Mammary epithelial cell (primary cell): ENCODE measurements around the gene GNE.

ENCODE experiments used
- EZH2 ChIP-seq: IDR thresholded peaks from 2 replicates; pipeline ENCODE4 v1.6.1; 2012; ENCODE audit warnings: low read length, inconsistent platforms, borderline replicate concordance
- TF ChIP-seq, protein P1 (sequence below), 2 donors: IDR thresholded peaks in 1 of 2; conservative IDR thresholded peaks in 1 of 2; 2 replicates each; pipeline ENCODE4 v1.5.1; 2011 to 2012; ENCODE audit warnings: inconsistent platforms in 2 of 2, low read length in 2 of 2, mild to moderate bottlenecking in 2 of 2, control low read depth in 1 of 2, low read depth in 1 of 2; ENCODE audit not compliant: insufficient read depth in 1 of 2; ENCODE audit errors: extremely low read depth in 1 of 2

- TF ChIP-seq, protein P1, sequence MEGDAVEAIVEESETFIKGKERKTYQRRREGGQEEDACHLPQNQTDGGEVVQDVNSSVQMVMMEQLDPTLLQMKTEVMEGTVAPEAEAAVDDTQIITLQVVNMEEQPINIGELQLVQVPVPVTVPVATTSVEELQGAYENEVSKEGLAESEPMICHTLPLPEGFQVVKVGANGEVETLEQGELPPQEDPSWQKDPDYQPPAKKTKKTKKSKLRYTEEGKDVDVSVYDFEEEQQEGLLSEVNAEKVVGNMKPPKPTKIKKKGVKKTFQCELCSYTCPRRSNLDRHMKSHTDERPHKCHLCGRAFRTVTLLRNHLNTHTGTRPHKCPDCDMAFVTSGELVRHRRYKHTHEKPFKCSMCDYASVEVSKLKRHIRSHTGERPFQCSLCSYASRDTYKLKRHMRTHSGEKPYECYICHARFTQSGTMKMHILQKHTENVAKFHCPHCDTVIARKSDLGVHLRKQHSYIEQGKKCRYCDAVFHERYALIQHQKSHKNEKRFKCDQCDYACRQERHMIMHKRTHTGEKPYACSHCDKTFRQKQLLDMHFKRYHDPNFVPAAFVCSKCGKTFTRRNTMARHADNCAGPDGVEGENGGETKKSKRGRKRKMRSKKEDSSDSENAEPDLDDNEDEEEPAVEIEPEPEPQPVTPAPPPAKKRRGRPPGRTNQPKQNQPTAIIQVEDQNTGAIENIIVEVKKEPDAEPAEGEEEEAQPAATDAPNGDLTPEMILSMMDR (conservative IDR thresholded peaks at IDR 0.05 in 1 of 2, IDR thresholded peaks at IDR 0.05 in 1 of 2; ENCODE audit: extremely low read depth in 1 of 2, insufficient read depth in 1 of 2, low read depth in 1 of 2, low read length in 2 of 2), result no peak
- TF ChIP-seq EZH2, result no peak
Observed at GRCh38 chr9:36280989-36281388, 22.7 kb upstream of the GNE start.
